HG03196 (cell line): ENCODE measurements around the gene JAG2.
A peak's percentile ranks its signal among the peaks of the same experiment; 100 is the strongest.

Experiments used
- ATAC-seq: cut with Tn5 transposase; IDR thresholded peaks from one replicate; pipeline ENCODE4 v1.9.1; 2021; ENCODE audit not compliant: unreplicated experiment

JAG2 gene

GRCh38 chr14:105185001-105185400, 16.4 kb upstream of the JAG2 start:
- ATAC-seq, result no peak

GRCh38 chr14:105184461-105184860, 15.9 kb upstream of the JAG2 start:
- ATAC-seq, result no peak

GRCh38 chr14:105182296-105183020, 13.9 kb upstream of the JAG2 start:
- ATAC-seq, result no peak

DNA sequence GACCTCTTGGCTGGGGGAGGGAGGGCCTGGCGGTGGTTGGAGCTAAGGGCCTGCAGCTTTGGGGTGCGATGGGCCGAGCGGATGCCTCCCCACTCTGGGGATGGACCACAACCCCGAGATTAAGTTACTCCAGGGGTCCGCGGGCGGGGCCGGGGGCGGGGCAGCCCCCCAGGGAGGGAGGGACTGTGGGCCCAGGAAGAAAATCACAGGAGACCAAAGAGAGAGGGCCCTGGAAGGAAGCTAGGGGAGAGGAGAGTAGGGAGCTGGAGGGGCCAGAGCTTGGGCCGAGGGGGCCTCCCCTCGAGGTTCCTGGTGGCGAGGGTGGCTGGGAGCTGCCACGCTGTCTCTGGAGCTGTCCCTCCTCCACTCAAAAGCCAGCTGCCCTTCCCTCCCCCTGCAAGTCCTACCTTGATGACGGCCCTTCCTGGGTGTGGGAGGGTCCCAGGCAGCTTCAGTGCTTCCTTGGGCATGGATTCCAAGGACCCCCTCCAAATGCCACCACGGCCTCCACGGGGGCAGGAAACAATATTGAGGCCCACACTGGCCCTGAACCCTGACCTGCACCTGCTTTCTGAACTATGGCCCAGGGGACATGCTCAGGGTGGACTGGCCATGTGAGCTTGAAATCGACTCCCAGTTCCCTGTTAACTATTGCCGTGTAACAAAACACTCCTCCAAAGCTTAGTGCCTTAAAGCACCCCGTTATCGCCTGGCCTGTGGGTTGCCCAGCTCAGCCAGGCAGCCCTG, 13.1 kb upstream of the JAG2 start:
- no peak for ATAC-seq

GRCh38 chr14:105180592-105181548, 12.3 kb upstream of the JAG2 start, which contains the start of gene NUDT14:
NUDT14 (minus strand) TSS chr14:105181312; CDS start chr14:105181209, 103 bp downstream.
- peak; percentile 44 for ATAC-seq

- no peak for ATAC-seq
Observed at GRCh38 chr14:105179191-105179590, 10.6 kb upstream of the JAG2 start.

GRCh38 chr14:105178868-105179140, 10.2 kb upstream of the JAG2 start:
- ATAC-seq, result no peak

DNA sequence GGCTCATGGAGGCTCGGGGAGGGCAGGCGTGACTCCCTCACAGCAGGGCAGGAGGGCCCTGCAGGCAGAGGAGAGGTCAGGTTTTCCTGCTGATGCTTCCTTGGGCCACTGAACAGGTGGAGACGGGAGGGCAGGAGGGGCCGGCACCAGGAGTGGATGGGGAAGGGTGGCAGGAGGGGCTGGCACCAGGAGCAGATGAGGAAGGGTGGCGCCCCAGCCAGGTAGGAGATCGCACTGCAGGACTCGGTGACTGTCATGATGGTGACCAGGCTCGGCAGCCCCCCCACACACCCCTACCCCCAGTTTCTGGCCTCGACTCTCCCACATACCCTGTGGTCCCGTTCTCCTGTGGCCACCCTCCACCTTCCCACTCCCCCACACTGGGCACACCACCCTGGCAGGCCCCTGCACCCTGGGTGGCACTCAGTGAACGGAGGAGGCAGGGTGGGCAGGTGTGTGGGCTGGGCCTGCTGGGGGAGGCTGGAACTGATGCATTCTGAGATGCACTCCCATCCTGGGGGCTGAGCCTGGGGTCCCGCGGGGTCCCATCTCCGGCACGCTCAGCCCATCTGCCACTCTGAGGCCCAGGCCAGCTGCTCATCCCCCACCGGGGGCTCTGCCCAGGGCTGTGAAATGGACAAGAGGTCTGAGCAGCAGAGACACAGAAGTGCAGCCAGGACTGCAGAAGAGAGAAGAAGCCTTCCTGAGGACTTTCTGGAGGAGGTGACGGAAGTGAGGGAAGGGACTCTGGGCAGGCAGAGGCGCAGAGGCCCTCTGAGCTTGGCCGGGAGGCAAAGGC, 9.7 kb upstream of the JAG2 start:
- no peak for ATAC-seq

- ATAC-seq, result no peak
Observed at GRCh38 chr14:105177082-105177481, 8.5 kb upstream of the JAG2 start.

DNA sequence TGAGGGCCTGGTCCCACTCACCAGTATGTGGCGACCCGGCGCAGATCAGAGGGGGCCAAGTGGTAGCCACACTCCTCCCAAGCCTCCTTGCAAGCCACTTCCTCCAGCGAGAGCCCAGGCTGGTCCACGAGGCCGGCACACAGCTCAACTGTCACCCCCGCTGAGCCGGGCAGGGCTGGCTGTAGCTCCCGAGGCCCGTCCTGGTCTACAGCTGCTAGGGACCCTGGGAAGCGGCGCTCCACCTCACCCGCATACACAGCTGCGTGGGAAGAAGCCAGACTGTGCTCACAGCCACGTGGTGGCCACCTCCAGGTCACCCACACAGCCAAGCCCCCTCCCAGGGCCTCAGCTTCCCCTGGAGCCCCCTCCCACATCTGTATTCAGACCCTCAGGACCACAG, 7.9 kb upstream of the JAG2 start:
- ATAC-seq, result no peak

DNA sequence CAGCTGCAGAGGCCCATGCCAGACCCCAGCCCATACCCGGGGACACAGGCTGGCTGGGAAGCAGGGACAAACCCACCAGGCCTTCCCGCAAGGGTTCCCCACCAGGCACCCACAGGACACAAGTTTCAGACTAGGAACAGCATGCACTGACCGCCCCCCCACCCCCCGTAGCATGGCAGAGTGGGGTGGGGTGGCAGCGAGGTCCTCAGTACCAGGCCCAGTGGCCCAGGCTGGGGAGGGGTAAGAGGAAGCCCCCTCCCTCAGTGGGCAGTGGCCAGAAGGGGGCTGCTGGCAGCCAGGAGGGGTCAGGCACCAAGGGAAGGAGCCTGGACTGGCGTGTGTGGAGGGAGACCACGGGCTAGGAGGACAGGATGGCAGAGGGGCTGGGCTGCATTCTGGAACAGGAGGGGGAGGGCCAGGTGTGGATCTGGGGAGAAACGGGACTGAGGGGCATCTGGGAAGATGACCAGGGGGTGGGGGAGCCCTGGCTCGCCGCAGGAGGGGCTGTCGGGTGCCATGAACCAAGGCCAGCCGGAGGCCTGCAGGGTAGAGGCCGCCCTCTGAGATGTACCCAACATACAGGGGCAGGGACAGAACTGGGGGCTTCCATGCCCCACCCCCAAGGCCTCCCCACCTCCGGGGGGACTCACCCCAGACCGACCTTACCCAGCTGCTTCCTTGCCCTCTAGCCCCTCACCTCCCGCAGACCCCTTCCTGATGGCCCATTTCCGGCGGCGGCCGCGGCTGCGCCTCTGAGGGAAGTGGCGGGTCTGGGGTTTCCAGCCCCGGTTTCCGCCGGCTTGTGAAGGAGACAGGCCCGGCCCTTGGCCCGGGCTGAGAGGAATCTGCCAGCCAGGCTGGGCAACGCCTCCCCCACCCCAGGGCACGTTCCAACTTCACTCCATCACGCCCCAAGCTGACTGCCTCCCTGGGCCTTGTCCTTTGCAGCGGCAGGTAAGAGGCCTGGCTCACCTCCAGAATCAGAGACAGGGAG, 5.6 kb upstream of the JAG2 start:
- ATAC-seq, result no peak

DNA sequence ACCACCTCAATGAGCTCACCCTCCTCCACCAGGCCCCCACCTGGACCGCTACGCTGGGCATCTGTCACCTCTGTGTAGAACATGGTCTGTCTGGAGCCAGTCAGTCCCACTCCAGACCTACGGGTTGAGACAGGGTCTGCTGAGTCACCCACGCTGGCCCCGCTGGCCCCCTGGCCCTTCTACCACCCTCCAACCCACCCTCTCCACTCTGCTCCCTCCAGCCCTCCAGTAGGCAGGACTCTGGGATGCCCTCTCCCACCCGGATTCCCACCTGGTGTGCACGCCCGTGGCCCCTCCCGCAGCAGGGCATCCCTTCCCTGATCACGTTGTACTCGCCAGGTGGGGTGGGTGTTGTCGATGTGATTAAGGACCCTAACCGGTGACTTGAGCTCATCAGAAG, 4.6 kb upstream of the JAG2 start:
- no peak for ATAC-seq

DNA sequence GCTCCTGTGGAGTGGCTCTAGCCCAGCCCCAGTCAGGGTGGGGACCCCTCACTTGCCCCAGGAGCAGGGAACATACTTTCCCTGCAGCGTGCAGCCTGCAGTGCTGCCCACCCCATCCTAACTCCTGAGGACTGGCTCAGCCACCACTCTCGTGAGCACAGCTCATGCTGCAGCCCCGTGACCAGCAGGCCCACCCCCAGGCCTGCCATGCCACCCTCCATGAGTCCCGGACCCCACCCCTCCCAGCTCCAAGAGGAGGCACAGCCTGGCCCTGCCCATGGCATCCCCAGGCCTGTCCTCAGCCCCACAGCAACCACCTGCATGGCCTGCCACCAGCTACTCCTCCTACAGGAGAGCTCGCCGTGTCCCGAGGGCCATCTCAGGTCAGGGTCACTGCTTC, 3.9 kb upstream of the JAG2 start:
- no peak for ATAC-seq

GRCh38 chr14:105171004-105171673, 2.6 kb upstream of the JAG2 start:
- no peak for ATAC-seq

DNA sequence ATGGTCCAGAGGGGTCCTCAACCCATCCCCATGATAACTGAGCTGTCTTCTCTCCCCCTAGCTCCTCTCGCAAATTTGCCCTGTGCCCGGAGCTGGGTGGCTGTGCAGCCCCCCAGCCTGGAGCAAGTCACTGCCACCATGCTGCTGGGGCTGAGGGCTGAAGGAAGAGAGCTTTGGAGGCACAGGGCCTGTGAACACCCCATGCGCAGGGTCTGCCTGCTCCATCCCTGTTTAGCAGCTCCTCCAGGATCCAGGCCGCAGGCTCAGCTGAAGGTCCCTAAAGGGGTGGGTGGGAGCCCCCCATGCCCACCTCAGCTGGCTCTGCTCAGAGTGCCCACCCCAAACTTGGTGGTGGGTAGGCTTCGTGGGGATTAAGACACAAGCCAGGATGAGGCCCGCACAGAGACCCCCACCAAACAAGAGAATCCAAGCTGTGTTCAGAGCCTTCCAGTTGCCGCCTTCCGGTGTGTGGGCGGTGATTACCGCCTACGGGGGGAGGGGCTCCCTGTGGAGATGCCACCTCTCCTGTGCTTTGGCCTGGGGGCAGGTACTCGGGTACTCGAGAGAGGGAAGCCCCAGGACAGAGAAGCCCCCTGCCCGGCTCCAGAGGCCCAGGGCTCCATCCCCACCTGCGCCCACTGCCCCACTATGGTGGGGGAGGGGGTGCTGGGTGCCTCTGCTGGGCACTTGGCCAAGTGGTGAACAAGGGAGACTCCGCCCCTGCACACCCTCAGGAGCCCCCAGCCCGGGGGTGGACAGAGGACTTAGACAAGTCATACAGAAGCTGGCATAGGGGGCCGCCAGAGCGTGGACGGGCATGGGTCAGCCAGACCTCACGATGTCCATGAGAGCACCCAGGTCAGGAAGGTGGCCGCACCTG, 1.4 kb upstream of the JAG2 start:
- no peak for ATAC-seq

DNA sequence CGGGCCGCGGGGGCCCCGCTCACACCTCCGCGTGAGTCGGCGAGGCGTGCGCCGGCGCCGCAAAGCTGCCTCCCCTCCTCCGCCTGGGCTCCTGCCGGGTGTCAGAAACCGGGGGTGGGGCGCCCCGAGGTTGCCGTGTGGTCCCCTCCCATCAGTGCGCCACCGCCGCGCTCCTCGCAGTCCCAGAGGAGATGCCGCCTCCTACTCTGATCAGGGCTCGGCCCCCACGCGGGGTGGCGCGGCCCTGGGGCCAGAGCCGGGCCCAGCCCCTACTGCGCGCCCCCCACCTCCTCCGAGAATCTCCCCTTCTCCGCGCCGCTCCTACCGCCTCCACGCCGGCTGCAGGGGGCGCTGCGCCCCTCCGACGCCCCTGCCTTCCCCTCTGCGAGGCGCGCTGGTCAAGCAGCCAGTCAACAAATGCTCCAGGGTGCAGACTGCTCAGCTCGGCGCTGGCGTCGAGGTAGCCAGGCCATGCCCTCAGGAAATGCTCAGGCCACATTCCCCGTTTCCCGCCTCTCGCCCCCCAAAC, 467 bp upstream of the JAG2 start:
- no peak for ATAC-seq

- no peak for ATAC-seq
Observed at GRCh38 chr14:105168093-105168420, 519 bp downstream of the JAG2 start.
